ENCODE measurements around the gene TBX1. TPM values are rescaled to one million over a fixed set of nuclear protein-coding genes. Genes with fewer than 3 reads are reported as not detected.

Gene TBX1
- total RNA-seq, 1 experiment from 2014 or later = 3.9 TPM

DNA sequence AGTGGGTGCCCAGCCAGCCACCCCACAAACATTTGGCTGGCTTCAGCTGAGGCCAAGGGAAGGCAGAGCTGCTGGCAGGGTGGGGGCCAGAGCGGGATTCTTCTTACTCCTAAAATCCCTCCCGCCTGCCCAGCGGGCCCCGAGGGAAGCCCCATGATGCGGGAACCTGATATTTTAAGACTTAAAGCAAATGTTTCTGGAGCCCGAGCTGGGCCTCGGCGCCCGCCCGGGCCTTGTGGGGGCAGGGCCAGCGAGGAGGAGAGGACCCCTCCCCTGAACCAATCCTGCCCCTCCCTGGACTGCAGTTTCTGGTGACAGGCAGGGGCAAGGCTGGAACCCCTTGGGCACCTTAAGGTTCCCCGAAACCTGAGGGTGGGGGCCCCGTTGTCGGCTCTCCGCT is 20.0 kb upstream of the TBX1 start:
- Histone ChIP-seq H3K9me3 (ENCODE audit: control insufficient read depth in 1 of 2, insufficient read depth in 1 of 2, low read depth in 1 of 2, low read length in 2 of 2) (no peaks in the 10 kb centered on the region), H3K4me2 (ENCODE audit: low read length) (no peak overlapping the region), H3K79me2 (ENCODE audit: insufficient read depth, low read length) (no peaks in the 10 kb centered on the region), H3K36me3 (ENCODE audit: control insufficient read depth in 1 of 2, insufficient read depth in 2 of 2, low read length in 2 of 2) (no peaks in the 10 kb centered on the region), H3K9me2 (ENCODE audit: insufficient read depth) (no peaks in the 10 kb centered on the region), H3K4me1 (ENCODE audit: control insufficient read depth in 1 of 2, insufficient read depth in 2 of 2, low read length in 2 of 2) (no peaks in the 10 kb centered on the region), H4K20me1 (ENCODE audit: insufficient read depth) (no peaks in the 10 kb centered on the region), H3K9ac (ENCODE audit: low read length) (no peak overlapping the region), H2AFZ (ENCODE audit: low read depth, low read length, poor library complexity, severe bottlenecking) (no peak overlapping the region), H3K4me3 (replicated peaks in 1 of 2; ENCODE audit: low read depth in 1 of 2, low read length in 2 of 2) (no peak overlapping the region), H3K27ac (ENCODE audit: low read depth, low read length) (no peak overlapping the region), H3K27me3 (ENCODE audit: insufficient read depth, low read length) (no peaks in the 10 kb centered on the region)
- RAD21 ChIA-PET (ENCODE audit: low non-redundant PET in 1 of 2, low total read pairs in 2 of 2, uncharacterized antibody in 2 of 2, unreplicated experiment in 2 of 2) = no interaction called here
- DNase-seq (ENCODE audit: low read depth, low spot score) (no peak), ATAC-seq (no peak)
- POLR2A ChIA-PET = no interaction called here
- TF ChIP-seq ZNF274 (IDR thresholded peaks at IDR 0.05; ENCODE audit: low read depth, low read length) = no peak
- TF ChIP-seq ZFX (IDR thresholded peaks at IDR 0.05) = no peak
- no peak for TF ChIP-seq CBX3 (IDR thresholded peaks at IDR 0.05; ENCODE audit: low read depth)
- no peak for TF ChIP-seq SIN3A (IDR thresholded peaks at IDR 0.05; ENCODE audit: low read depth)
- TF ChIP-seq EGR1 (IDR thresholded peaks at IDR 0.05; ENCODE audit: low read depth) = no peak
- TF ChIP-seq CTCF (IDR thresholded peaks at IDR 0.05 in 2 of 3, conservative IDR thresholded peaks at IDR 0.05 in 1 of 3; ENCODE audit: borderline replicate concordance in 1 of 3, insufficient read depth in 1 of 3, low read depth in 2 of 3, low read length in 2 of 3) = no peak
- TF ChIP-seq EZH2phosphoT487 (IDR thresholded peaks at IDR 0.05; ENCODE audit: borderline replicate concordance) = no peak
- no peak for TF ChIP-seq POLR2AphosphoS5 (IDR thresholded peaks at IDR 0.05; ENCODE audit: low read depth, low read length)
- TF ChIP-seq EZH2 (IDR thresholded peaks at IDR 0.05) = no peak
- TF ChIP-seq RAD21 (IDR thresholded peaks at IDR 0.05; ENCODE audit: low read depth) = no peak
- TF ChIP-seq, protein P1, sequence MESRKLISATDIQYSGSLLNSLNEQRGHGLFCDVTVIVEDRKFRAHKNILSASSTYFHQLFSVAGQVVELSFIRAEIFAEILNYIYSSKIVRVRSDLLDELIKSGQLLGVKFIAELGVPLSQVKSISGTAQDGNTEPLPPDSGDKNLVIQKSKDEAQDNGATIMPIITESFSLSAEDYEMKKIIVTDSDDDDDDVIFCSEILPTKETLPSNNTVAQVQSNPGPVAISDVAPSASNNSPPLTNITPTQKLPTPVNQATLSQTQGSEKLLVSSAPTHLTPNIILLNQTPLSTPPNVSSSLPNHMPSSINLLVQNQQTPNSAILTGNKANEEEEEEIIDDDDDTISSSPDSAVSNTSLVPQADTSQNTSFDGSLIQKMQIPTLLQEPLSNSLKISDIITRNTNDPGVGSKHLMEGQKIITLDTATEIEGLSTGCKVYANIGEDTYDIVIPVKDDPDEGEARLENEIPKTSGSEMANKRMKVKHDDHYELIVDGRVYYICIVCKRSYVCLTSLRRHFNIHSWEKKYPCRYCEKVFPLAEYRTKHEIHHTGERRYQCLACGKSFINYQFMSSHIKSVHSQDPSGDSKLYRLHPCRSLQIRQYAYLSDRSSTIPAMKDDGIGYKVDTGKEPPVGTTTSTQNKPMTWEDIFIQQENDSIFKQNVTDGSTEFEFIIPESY (IDR thresholded peaks at IDR 0.05; ENCODE audit: extremely low read depth, insufficient replicate concordance, low read length) = no peak
- TF ChIP-seq ELF1 (IDR thresholded peaks at IDR 0.05; ENCODE audit: borderline replicate concordance, low read depth) = no peak
- CTCF ChIA-PET = interaction anchor here (3.5 kb wide), 1 partner anchor 10 kb away, joined by 14 read pairs; no protein-coding TSS in a partner anchor
- BruUV-seq (replicated peaks) = no TSS peak
- intact Hi-C loops (cut with micrococcal nuclease) = no loop called here

Measured in HCT116 (cell line).